Measurements from ENCODE around the gene LDLRAD4.

LDLRAD4 gene

DNA sequence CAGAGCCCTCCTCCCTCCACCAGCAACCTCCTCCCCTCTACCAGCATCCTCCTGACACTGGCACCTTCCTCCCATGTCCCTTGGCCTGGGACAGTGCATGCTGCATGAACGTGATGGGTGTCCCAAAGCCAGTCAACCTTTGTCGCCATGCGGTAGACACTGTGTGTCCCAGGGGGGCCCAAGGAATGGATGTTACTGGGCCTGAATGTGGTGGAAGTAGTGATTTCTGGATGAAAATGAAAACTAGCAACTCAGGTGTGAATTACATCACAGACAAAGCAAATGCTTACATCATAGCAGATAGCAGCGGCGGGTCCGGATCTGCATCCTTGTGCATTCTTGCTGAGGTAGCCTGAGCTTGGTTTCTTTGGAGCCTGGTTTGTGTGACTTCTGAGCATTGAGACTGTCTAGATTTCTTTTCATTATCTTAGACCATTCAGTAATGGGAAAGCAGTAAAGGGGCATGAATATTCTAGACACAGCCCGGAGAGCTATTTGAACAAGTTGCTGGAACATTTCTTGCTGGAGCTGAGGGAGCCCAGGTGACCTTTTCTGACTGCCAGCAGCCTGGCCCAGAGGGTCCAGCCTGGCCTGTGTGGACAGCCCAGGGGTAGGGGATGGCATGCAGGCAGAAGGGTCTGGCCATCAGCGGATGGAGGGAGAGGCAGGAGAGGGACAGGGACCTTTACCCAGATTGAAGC, 407.4 kb downstream of the LDLRAD4 start:
- no peak for DNase-seq

DNA sequence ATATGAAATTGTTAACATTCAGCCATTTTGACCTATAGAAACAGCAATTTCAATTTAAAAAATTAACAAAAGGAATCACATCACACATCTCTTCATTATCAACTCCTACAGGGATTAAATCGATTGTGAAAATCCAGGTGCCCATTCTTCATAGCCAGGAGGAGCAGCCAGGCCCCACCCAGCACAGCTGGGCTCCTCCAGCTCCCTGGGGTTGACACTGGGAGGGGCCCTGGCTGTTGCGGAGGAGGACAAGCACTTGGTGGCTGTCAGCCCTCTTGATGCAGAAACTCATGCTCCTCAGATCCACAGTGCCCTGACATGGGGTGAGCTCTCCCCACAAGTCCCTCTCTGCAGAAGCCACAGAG, 408.0 kb downstream of the LDLRAD4 start:
- DNase-seq = no peak

- DNase-seq = no peak
These were observed 409.1 kb downstream of the LDLRAD4 start for GRCh38 chr18:13627639-13628038.

DNA sequence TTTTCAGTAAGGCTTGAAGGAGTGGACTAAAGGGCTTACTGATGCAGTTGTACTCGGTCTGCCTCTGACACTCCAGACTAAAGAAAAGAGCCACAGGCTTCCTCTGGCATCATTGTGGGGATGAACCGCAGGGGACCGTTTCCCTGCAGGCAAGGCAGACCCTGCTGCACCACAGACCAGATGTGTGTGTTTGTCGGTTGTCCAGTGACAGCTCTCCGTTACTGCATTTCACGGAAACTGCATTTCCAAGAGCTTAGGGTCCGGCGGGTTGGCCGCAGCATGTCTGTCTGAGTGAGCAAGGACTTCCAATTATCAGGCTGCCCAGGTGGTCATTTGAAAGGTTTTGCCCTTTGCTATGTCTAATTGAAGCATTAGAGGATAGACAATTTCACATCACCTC, 409.7 kb downstream of the LDLRAD4 start:
- DNase-seq = no peak

GRCh38 chr18:13629841-13630715, 411.5 kb downstream of the LDLRAD4 start:
- peak; percentile 14 for DNase-seq

DNA sequence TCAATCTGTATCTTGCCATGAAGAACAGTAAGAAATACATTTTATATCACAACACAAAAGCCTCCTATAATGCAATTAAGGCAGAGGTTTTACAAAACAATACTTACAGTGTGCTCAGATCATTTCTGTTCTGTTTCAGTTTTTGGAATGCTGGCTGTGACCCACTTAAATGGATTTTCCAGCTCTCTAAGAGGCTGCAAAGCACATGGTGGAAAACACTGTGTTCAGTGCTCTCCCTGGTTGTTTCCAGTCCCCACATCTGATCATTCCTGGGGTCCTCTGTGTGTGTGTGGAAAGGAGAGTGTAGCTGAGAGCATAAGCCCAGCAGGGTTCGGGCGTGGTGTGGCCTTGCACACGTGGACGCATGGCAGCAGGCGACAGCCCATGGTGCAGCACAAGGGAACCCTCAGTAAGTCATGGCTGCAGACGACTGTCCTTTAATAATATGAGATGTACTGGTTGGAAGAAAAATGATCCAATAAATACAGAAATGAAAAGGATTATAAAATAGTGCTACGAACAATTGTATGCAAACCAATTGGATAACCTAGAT, 412.2 kb downstream of the LDLRAD4 start:
- no peak for DNase-seq

DNA sequence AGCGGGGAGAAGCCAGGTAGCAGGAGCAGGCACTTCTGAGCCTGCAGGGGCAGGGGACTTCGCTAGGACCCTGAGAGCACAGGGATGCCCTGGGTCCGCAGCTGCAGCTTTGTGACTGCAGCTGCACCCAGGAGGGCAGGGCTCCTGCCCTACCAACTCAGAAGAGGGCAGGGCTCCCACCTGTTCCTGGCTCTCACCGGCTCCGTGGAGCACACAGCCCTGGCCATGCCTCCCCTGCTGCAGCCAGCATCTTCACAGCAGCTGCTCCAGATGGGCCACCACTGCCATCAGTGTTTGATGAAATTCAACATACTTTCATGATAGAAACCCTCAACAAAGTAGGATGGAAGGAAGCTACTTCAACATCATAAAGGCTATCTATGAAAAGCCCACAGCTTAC, 415.1 kb downstream of the LDLRAD4 start:
- no peak for DNase-seq

- DNase-seq = no peak
These were observed 416.5 kb downstream of the LDLRAD4 start for GRCh38 chr18:13635046-13635445.

- DNase-seq = no peak
These were observed 420.4 kb downstream of the LDLRAD4 start for GRCh38 chr18:13638719-13639595.

GRCh38 chr18:13640266-13640860, 421.8 kb downstream of the LDLRAD4 start:
- no peak for DNase-seq

DNA sequence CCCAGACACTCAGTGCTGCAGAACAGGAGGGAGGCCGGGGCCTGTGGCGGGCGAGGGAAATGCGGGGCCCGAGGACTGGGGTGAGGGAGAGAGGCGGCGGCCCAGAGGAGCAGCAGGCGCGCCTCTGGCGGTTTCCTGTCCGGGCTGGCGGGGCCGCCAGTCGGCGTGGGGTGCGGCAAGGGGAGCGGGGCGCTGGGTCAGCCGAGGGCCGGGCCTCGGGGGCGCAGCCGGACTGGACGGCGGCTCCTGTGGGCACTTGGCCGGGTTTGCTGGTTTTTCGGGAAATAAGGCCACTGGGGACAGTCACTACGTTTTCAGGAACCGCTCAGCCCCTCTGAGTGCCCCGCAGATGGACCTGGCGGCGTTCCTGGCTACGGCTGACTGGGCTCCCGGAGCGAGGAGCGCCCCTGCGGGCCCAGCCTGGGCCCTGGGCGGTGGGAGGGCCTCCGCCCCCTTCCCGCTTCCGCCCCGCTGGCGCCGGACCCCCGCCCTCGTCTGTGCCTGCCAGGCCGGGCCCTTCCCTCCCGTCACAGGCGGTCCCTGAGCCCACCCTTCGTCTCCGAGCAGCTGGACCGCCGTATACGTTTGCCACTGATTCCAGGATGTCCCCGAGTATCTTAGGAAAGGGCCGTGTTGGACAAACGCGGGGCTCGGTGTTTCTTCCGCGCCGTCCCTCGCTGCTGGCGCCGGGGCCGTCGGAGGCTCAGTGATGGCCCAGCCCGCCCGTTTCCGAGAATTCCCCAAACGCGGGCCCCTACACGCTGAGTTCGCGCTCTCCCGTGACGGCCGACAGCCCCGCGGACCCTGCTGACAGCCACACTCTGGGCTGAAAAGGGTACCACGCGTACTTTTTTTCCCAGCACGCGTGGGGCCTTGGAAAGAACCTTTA, 423.2 kb downstream of the LDLRAD4 start:
- DNase-seq = no peak

GRCh38 chr18:13642440-13642827, 423.9 kb downstream of the LDLRAD4 start:
- no peak for DNase-seq

DNA sequence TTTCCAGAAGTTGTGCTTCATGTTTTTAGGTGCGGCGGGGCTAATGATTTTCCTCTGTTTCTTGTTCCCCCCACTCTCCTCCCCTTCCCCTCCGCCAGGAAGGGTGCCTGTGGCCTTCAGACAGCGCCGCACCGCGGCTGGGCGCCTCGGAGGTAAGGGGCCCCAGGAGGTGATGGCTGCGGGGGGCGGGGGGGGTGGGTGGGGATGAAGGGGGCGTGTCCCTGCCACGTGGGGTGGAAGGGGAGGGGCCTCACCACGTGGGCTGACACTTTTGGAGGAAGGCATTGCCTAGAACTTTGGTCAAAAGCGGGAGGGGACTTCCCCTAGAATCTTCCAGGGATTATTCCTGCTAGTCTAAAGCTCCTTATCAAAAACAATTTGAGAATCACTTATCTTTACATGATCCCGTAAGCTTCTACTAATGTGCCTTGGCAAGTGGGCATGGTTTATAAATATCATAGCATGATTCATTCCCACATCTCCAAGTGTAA, 424.7 kb downstream of the LDLRAD4 start:
- DNase-seq = no peak

DNA sequence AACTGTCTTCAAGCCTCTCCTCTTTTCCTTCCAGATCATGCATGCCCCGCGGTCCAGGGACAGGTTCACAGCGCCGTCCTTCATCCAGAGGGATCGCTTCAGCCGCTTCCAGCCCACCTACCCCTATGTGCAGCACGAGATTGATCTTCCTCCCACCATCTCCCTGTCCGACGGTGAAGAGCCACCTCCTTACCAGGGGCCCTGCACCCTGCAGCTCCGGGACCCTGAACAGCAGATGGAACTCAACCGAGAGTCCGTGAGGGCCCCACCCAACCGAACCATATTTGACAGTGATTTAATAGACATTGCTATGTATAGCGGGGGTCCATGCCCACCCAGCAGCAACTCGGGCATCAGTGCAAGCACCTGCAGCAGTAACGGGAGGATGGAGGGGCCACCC, 426.5 kb downstream of the LDLRAD4 start:
- DNase-seq = no peak

DNA sequence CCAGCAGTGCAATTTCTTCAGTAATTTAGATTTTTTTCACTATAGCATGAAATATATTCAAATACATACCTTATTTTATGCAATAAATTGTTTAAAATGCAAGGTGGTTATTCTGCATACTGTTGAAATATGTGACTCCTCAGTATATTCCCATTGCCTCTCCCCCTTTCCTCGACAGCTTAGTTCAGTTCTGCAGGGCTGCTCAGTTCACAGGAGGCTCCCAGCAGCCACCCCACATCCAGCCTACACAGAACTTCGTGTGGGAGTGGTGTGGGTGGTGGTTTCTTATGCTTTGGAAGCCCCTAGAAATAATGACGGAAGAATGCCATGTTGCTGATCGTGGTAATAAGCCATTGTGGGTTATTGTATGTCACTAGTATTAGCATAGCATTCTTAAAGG, 428.1 kb downstream of the LDLRAD4 start:
- no peak for DNase-seq

GRCh38 chr18:13647761-13648160, 429.2 kb downstream of the LDLRAD4 start:
- DNase-seq = no peak

GRCh38 chr18:13649397-13650390, 431.1 kb downstream of the LDLRAD4 start:
- DNase-seq = no peak

DNA sequence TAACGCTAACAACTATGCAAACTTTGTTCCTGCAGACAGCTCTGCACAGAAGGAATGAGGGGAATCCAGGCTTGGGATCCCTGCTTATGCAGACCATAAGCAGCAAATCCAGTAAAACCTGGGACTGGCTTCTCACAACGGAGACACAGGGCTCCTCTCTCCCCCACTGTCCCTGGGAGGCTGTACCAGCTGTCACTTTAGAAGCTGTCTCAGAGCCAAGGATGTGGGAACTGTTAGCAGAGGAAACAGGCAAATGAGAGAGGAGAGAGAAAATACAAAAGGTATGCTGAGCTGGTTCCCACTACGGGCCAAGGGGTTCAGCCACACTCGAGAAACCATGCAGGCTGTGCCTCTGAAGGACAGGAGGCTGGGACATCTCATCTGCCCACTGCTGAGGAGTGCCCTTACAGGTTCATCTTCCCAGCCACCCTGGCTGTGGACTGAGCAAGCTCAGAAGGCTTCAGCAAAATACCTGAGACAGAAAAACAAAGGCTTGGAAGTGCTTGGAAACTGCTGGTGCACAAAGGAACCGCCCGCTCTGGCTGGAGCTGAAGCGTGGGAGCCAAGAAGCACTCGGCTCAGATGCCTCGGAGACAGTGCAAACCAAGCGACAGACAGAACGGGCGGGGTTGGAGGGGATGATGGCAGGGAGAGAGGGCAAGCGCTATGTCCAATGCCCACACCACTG, 435.3 kb downstream of the LDLRAD4 start:
- no peak for DNase-seq

GRCh38 chr18:13657974-13658373, 439.4 kb downstream of the LDLRAD4 start:
- no peak for DNase-seq

Measured in NCI-H510A treated with DMSO at 0.1 percent for 48 hours (cell line).